MCF 10A (cell line): ENCODE measurements around the gene SHROOM3. TPM values are rescaled to one million over a fixed set of nuclear protein-coding genes. Genes with fewer than 3 reads are reported as not detected.

ENCODE experiments used
- BruUV-seq: library from RNA; stranded (reverse); fragments of 400-500 nt; replicated peaks from 2 replicates; lab custom pipeline; 2021; lab: Mats Ljungman, UMichigan
- CTCF ChIA-PET: fragments of 300-600 bp; sonication (Branson Sonifier 250); formaldehyde crosslinking; extraction: SDS; loops from one replicate; lab custom pipeline; 2021; ENCODE audit warnings: antibody characterized with exemption, inconsistent platforms; lab: Yijun Ruan, JAX
- POLR2A ChIA-PET: fragments of 300-600, 350-650 bp; sonication (Branson Sonifier 250); formaldehyde crosslinking; extraction: SDS; loops from one replicate; lab custom pipeline; 2020; ENCODE audit warnings: antibody characterized with exemption, inconsistent platforms; lab: Yijun Ruan, JAX
- DNase-seq: peaks from one replicate; pipeline ENCODE4 v3.0.0-alpha.2; 2018; ENCODE audit not compliant: unreplicated experiment
- H3K27ac Mint-ChIP-seq: one replicate; pipeline ENCODE4 v1.8.0; 2022; ENCODE audit warnings: mild to moderate bottlenecking, low read depth, mixed read lengths; ENCODE audit not compliant: unreplicated experiment
- H3K27me3 Mint-ChIP-seq: one replicate; pipeline ENCODE4 v1.8.0; 2022; ENCODE audit warnings: mixed read lengths; ENCODE audit not compliant: insufficient read depth, unreplicated experiment
- H3K36me3 Mint-ChIP-seq: one replicate; pipeline ENCODE4 v1.8.0; 2022; ENCODE audit warnings: mild to moderate bottlenecking, moderate library complexity, mixed read lengths; ENCODE audit not compliant: insufficient read depth, unreplicated experiment
- H3K4me1 Mint-ChIP-seq: one replicate; pipeline ENCODE4 v1.8.0; 2022; ENCODE audit warnings: mixed read lengths; ENCODE audit not compliant: insufficient read depth, unreplicated experiment
- H3K4me3 Mint-ChIP-seq: one replicate; pipeline ENCODE4 v1.8.0; 2022; ENCODE audit warnings: mild to moderate bottlenecking, moderate library complexity, mixed read lengths; ENCODE audit not compliant: unreplicated experiment
- H3K9me3 Mint-ChIP-seq: one replicate; pipeline ENCODE4 v1.8.0; 2022; ENCODE audit warnings: mixed read lengths; ENCODE audit not compliant: unreplicated experiment
- intact Hi-C: fragments of 100-400 bp; cut with micrococcal nuclease; formaldehyde crosslinking; loops from 2 replicates; pipeline ENCODE4 v1.14.1; 2022
- total RNA-seq: library from RNA; stranded (reverse); gene quantifications from 2 replicates; pipeline ENCODE4 v1.2.3, GENCODE V29; 2022
- TF ChIP-seq, protein P1 (sequence below): fragments of 200-600 bp; IDR thresholded peaks from one replicate; pipeline ENCODE4 v1.8.0; 2022; ENCODE audit warnings: antibody characterized with exemption, mild to moderate bottlenecking; ENCODE audit not compliant: unreplicated experiment

SHROOM3 gene
- total RNA-seq, 1 experiment from 2014 or later: 20.7 TPM

DNA sequence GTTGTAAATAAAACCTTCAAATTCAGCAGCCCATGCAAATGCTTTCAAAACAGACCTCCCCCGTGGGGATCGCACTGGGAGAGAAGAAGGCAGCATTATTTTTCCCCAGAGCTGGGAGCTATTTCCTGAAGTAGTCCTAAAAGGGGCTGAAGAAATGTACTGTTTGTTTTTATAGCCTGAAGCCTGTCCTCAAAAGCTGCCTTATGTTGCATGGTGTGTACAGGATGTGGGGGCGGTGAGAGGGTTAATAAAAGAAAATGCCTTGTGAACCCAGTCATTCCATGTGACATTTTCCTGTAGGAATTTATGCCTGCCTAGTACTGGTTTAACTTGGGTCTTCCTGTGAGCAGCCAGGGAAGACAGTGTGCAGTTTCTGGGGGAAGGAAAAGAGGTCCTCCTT is 318.8 kb downstream of the SHROOM3 start:
- Mint-ChIP-seq H3K27ac (no peak overlapping the region), H3K36me3 (peaks cover 28% of the 10 kb centered on the region), H3K4me3 (no peak overlapping the region), H3K9me3 (no peaks in the 10 kb centered on the region), H3K27me3 (no peaks in the 10 kb centered on the region), H3K4me1 (peaks cover 19% of the 10 kb centered on the region)
- BruUV-seq: no TSS peak
- peak; percentile 67 for DNase-seq
- ChIA-PET POLR2A (interaction anchor here (1.2 kb wide), 1 partner anchor 51 kb away, joined by 4 read pairs; no protein-coding TSS in a partner anchor), CTCF (interaction anchor here (0.6 to 1.8 kb wide), 4 partner anchors 21 to 249 kb away, joined by 3 to 6 read pairs (median 5); no protein-coding TSS in a partner anchor)
- intact Hi-C loops: loop anchor here (10.0 kb wide), 3 partner anchors 201 to 451 kb away; no protein-coding TSS in a partner anchor
- TF ChIP-seq, protein P1, sequence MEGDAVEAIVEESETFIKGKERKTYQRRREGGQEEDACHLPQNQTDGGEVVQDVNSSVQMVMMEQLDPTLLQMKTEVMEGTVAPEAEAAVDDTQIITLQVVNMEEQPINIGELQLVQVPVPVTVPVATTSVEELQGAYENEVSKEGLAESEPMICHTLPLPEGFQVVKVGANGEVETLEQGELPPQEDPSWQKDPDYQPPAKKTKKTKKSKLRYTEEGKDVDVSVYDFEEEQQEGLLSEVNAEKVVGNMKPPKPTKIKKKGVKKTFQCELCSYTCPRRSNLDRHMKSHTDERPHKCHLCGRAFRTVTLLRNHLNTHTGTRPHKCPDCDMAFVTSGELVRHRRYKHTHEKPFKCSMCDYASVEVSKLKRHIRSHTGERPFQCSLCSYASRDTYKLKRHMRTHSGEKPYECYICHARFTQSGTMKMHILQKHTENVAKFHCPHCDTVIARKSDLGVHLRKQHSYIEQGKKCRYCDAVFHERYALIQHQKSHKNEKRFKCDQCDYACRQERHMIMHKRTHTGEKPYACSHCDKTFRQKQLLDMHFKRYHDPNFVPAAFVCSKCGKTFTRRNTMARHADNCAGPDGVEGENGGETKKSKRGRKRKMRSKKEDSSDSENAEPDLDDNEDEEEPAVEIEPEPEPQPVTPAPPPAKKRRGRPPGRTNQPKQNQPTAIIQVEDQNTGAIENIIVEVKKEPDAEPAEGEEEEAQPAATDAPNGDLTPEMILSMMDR: no peak

DNA sequence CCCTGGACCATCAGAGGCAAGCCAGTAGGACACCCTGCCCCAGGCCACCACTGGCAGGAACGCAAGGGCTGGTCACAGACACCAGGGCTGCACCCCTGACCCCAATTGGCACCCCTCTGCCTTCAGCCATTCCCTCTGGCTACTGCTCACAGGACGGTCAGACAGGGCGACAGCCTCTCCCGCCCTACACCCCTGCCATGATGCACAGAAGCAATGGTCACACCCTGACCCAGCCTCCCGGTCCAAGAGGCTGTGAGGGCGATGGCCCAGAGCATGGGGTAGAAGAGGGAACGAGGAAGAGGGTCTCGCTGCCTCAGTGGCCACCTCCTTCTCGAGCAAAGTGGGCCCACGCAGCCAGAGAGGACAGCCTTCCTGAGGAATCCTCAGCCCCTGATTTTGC is 319.4 kb downstream of the SHROOM3 start:
- no peak overlapping the region for H3K4me3 Mint-ChIP-seq
- peaks cover 17% of the 10 kb centered on the region for H3K4me1 Mint-ChIP-seq
- ChIA-PET CTCF (interaction anchor here (0.6 to 1.8 kb wide), 4 partner anchors 157 to 574 kb away, joined by 3 to 6 read pairs (median 4); no protein-coding TSS in a partner anchor), POLR2A (no interaction called here)
- H3K27me3 Mint-ChIP-seq: no peaks in the 10 kb centered on the region
- intact Hi-C loops: loop anchor here (10.0 kb wide), 3 partner anchors 200 to 450 kb away; no protein-coding TSS in a partner anchor
- no peak overlapping the region for H3K27ac Mint-ChIP-seq
- H3K9me3 Mint-ChIP-seq: no peaks in the 10 kb centered on the region
- DNase-seq: no peak
- peaks cover 31% of the 10 kb centered on the region for H3K36me3 Mint-ChIP-seq
- BruUV-seq: no TSS peak
- TF ChIP-seq, protein P1: no peak

DNA sequence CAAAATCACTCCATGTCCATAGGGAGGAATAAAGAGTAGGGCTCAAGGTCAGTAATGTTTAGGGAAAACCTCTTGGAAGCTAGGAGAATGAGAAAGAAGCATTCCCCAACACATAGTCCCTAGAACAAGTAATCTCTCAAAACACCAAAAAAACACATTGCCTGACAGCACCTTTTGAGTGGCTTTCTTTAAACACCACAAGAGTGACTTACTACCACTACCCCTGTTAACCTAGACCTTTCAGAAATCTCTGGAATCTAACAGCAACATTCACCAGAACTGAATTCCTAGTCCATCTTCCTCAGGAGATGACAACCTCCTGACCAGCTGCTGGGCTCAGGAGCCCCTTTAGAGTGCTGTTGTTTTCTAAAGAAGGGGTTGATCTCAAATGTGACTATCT is 320.7 kb downstream of the SHROOM3 start:
- BruUV-seq: no TSS peak
- H3K27me3 Mint-ChIP-seq: no peaks in the 10 kb centered on the region
- H3K36me3 Mint-ChIP-seq: peaks cover 34% of the 10 kb centered on the region
- intact Hi-C loops: loop anchor here (10.0 kb wide), 3 partner anchors 199 to 449 kb away; no protein-coding TSS in a partner anchor
- H3K27ac Mint-ChIP-seq: peak overlapping the region; percentile 58
- H3K9me3 Mint-ChIP-seq: no peaks in the 10 kb centered on the region
- ChIA-PET POLR2A (interaction anchor here (1.1 to 1.2 kb wide), 2 partner anchors 9 to 196 kb away, joined by 3 read pairs; no protein-coding TSS in a partner anchor), CTCF (interaction anchor here (0.6 to 1.3 kb wide), 9 partner anchors 23 to 327 kb away, joined by 3 to 9 read pairs (median 5); no protein-coding TSS in a partner anchor)
- TF ChIP-seq, protein P1: no peak
- H3K4me3 Mint-ChIP-seq: no peak overlapping the region
- no peak for DNase-seq
- peaks cover 17% of the 10 kb centered on the region for H3K4me1 Mint-ChIP-seq

DNA sequence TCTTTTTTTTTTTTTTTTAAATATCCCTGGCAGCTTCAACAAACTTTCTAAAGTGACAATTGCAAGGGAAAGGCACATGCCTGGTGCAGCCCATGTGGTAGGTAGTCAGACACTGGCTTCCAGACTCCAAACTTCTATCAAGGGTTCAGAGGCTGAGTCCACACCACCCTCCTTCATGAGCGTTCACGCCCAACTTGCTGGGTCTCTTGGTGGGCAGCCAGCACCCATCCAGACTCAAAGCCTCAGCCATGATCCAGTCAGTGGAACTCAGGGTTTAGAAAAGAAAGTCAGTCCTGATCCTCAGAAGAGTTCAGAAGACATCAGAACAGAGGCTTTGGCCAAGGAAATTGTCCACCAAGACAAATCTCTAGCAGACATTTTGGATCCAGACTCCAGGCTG is 321.4 kb downstream of the SHROOM3 start:
- Mint-ChIP-seq H3K27me3 (no peaks in the 10 kb centered on the region), H3K27ac (peak overlapping the region; percentile 58), H3K4me3 (no peak overlapping the region), H3K4me1 (peaks cover 17% of the 10 kb centered on the region), H3K36me3 (peaks cover 30% of the 10 kb centered on the region), H3K9me3 (no peaks in the 10 kb centered on the region)
- POLR2A ChIA-PET: interaction anchor here (1.1 to 1.2 kb wide), 2 partner anchors 8 to 196 kb away, joined by 3 read pairs; no protein-coding TSS in a partner anchor
- BruUV-seq: no TSS peak
- TF ChIP-seq, protein P1: no peak
- CTCF ChIA-PET: interaction anchor here (0.7 to 2.3 kb wide), 6 partner anchors 53 to 325 kb away, joined by 3 to 13 read pairs (median 4); no protein-coding TSS in a partner anchor
- DNase-seq: no peak
- intact Hi-C loops: loop anchor here (10.0 kb wide), 3 partner anchors 198 to 448 kb away; no protein-coding TSS in a partner anchor
